Stimulated activated CD8-positive, alpha-beta memory T cell treated with anti-CD3 and anti-CD28 coated beads, Interleukin-15, amount 100 ng/mL, for 24 hours (primary cell): ENCODE results near the gene SLC22A31.

ENCODE experiments used
- DNase-seq: peaks from one replicate; pipeline ENCODE4 v3.0.0-alpha.2; 2020; ENCODE audit warnings: low read depth

SLC22A31 gene

GRCh38 chr16:89164847-89165680 lies 35.3 kb downstream of the SLC22A31 start:
- DNase-seq = no peak

GRCh38 chr16:89164436-89164835 lies 35.9 kb downstream of the SLC22A31 start:
- DNase-seq = no peak

GRCh38 chr16:89163297-89163696 lies 37.0 kb downstream of the SLC22A31 start:
- no peak for DNase-seq

- DNase-seq = no peak
Observed at GRCh38 chr16:89161763-89162713, 38.3 kb downstream of the SLC22A31 start.

- DNase-seq = no peak
Observed at GRCh38 chr16:89160977-89161701, 39.2 kb downstream of the SLC22A31 start.

- DNase-seq = no peak
Observed at GRCh38 chr16:89159850-89160354, 40.4 kb downstream of the SLC22A31 start.

- no peak for DNase-seq
Observed at GRCh38 chr16:89159066-89159849, 41.1 kb downstream of the SLC22A31 start.

- DNase-seq = no peak
Observed at GRCh38 chr16:89157778-89158177, 42.6 kb downstream of the SLC22A31 start.

GRCh38 chr16:89156740-89157645 lies 43.3 kb downstream of the SLC22A31 start:
- no peak for DNase-seq

- DNase-seq = no peak
Observed at GRCh38 chr16:89155851-89156739, 44.2 kb downstream of the SLC22A31 start.

- no peak for DNase-seq
Observed at GRCh38 chr16:89155184-89155679, 45.1 kb downstream of the SLC22A31 start.

- no peak for DNase-seq
Observed at GRCh38 chr16:89154390-89155183, 45.8 kb downstream of the SLC22A31 start.

GRCh38 chr16:89153848-89154271 lies 46.5 kb downstream of the SLC22A31 start:
- DNase-seq = no peak

- no peak for DNase-seq
Observed at GRCh38 chr16:89152831-89153700, 47.3 kb downstream of the SLC22A31 start.

GRCh38 chr16:89150981-89151380 lies 49.4 kb downstream of the SLC22A31 start:
- DNase-seq = no peak

GRCh38 chr16:89150090-89150835 lies 50.1 kb downstream of the SLC22A31 start:
- no peak for DNase-seq
